NCI-H1048 (cell line): Measurements from ENCODE around the gene C1QTNF1.
"Not testable (repeated sequence)": the region's sequence is repeated elsewhere in the genome, so short reads cannot be mapped to it uniquely, and the experiment has no call there.

Experiments
- DNase-seq: peaks from one replicate; lab custom pipeline; 2025; lab: John Stamatoyannopoulos, UW

The C1QTNF1 gene

DNA sequence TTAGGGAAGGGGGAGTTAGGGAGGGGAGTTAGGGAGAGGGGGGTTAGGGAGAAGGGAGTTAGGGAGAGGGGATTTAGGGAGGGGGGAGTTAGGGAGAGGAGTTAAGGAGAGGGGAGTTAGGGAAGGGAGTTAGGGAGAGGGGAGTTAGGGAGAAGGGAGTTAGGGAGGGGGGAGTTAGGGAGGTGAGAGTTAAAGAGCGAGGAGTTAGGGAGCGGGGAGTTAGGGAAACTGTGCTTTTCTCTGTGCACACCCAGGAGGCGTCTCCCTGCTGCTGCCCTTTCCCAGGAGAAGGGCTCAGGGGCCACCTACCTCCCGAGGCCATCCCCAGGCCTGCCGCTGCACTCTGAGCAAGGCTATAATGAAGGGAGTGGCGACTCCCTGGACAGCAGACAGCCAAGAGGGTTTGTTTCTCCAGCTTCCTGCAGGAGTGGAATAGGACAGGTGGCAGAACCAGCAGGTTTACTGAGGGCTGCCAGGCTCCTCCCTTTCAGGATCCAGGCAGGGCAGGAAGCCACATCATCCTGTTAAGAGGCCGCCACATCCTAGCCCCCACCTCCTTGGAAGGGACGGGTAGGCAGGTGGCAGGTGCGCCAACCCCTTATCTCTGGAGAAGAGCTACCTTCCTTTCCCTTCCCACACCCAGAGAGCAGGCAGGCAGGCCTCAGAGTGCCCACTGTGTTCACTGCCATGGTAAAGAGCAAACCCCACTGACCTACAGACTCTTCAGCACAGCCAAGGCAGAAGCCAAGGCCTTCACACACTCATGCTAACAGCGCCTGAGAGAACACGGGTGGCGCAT lies 18.7 kb upstream of the C1QTNF1 start:
- no peak for DNase-seq

DNA sequence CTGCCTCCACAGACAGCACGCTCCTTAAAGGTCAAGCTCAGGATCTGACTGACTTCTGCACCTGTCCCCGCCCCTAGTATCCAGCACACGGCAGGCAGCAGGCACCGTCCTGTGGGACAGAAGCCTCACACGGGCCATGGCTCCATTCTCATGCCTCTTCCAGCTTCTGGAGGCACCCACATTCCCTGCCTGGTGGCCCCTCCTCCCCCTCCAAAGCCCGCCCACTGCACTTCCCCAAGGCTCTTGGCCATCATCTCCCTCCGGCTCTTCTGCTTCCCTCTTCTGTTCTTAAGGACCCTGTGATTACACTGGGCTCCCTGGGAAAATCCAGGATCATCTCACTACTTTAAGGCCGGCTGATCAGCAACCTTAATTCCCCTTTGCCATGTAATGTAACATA lies 17.9 kb upstream of the C1QTNF1 start:
- DNase-seq: no peak

DNA sequence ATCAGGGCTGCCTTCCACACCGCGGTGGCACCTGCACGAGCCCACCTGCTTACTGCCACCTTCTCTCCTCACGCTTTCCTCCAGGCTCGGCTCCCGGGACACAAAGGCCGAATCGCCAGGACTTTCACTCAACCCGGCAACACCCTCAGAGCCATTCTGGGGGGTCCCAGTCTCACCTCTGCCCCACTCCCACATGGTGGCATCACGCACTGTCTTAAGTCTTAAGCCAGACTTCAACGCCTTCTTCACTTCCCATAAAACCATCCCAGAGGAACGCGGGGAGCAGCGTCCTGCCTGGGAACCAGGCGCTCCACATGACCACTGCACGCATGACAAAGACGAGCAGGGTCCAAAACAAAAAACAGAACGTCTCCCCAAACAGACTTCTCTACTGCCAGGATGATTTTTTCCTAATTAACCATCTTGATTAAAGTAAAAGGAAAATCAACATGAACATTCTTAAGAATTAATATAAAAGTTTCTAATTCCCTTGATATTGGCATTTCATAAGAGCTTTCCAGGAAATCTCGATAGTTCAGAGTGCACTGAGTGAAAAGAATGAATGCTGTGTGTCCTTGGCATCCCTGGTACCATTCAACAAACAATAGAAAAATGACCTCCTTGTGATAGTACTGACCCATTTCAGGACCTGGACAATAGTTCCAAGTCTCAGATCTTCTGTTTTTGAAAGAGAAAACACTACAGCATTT lies 17.0 kb upstream of the C1QTNF1 start:
- DNase-seq: no peak

DNA sequence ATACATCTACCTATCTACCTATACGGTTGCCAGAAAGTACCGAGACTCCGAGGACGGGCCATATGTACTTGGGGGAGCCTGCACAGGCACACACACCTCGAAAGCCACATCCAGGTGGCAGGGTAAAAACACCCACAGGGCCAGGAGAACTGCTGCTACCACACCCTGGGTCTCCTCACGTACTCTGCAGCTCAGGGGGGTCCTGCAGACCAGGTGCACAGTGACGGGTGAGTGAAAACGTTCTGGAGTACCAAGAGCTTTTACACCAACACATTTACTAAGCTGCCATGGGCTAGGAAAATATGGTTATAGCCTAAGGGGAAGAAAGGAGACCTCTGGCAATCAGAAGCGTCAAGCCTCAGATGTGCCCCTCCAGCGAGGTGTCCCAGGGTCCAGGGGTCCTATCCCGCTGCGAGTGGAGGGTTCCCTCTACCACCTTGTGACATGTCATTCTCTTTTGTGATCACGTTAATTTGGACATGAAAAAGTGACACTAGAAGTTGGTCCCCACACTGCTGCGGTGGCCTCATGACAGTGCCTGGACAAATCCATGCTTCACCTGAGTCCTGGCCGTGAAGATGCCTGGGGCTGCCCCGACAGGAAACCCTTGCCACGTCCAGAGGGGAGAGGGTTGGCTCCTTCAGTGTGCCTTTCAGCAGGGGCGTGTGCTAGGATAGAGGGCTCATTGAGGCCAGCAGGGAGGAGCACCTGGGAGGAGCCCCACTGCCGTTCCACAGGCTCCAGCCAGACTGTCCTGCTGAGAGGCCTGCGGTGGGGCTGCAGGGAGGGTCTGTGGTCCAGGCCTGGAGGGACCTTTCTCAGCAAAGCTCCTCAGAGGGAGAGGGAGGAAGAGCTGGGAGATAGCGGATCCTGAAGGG lies 16.2 kb upstream of the C1QTNF1 start:
- no peak for DNase-seq

DNA sequence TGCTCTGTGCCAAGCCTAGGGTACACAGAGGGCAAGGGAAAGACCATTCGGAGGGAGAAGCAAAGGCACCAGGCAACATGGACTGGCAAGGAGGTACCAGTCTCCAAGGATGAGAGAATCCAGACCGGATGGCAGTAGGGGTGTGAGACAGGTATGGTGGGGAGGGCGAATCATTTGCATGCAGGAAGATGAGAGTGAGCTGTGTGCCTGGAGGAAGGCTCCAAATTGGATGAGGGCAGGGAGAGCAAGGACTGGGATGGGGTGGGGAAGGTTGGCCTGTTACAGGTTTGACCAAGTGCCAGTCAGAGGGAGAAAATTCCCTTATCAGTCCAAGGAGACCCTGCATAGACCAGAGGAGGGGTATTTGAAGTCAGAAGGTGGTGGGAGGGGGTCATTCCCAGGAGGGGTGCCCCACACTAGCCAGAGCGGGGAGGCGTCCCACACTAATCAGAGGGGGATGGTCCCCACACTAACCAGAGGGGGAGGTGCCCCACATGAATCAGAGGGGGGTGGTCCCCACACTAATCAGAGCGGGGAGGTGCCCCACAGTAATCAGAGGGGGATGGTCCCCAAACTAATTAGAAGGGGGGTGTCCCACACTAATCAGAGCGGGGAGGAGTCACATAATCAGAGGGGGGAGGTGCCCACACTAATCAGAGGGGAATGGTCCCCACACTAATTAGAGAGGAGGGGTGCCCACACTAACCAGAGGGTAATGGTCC lies 15.1 kb upstream of the C1QTNF1 start:
- DNase-seq: no peak

DNA sequence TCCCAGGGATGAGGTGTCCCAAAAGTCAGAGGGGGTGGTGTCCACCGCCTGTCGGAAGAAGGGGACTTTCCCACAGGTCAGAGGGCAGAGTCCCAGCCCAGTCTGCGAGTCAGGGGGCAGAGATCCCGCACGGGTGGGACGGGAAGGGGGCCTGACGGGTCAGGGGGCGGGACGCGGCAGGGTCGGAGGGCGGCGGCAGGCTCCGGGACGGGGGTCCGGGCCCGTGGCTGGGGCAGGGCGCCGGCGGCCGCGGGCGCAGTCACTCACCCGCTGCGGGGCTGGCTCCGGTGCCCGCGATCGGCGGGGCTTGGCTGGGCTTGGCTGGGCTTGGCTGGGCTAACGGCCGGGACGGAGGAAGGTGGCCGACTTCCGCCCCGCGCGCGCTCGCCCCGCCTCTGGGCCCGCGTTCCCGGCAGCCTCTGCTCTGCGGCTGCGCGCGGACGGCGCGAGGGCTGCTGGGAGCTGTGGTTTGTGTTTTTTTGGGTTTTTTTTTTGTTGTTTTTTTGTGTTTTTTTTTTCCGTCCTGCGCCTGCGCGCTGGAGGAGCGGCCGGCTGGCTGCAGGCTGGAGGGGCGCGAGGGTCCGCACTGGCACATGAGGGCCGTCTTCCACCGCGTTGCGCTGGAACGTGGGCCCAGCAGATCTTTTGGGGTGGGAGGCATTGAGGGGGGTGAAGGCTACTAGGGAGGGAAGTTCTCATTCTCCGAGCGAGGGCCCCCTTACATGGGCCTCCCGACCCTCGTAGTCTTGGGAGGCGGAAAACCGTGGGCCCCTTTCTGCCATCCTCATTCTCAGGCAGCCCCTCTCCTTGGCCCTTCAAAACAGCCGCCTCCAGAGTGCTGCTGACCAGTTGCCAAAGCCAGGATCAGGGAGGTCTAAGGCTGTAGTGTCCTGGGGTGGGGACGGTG lies 14.3 kb upstream of the C1QTNF1 start, which contains the start of gene CANT1:
TSS of gene CANT1 (minus strand) at position 368 of the 907 bp plus-strand sequence. CDS start 12,142 bp downstream, outside the sequence.
- peak; percentile 57 for DNase-seq

DNA sequence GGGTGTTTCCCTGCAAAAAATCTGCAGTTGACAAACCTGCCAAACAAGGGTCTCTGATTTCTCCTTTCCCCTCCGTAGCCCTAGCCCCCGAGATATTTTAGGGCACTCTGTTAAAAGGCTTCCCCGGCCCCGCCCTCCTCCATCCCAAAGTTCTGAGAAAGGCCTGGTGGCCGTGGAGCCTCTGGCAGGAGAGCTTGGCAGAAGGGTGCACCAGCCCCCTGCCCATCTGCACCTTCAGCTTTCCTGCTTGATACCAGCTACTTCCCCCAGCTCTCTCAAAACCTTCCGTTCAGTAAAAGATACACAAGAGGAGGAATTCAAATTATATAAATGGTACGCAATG lies 13.7 kb upstream of the C1QTNF1 start:
- no peak for DNase-seq

DNA sequence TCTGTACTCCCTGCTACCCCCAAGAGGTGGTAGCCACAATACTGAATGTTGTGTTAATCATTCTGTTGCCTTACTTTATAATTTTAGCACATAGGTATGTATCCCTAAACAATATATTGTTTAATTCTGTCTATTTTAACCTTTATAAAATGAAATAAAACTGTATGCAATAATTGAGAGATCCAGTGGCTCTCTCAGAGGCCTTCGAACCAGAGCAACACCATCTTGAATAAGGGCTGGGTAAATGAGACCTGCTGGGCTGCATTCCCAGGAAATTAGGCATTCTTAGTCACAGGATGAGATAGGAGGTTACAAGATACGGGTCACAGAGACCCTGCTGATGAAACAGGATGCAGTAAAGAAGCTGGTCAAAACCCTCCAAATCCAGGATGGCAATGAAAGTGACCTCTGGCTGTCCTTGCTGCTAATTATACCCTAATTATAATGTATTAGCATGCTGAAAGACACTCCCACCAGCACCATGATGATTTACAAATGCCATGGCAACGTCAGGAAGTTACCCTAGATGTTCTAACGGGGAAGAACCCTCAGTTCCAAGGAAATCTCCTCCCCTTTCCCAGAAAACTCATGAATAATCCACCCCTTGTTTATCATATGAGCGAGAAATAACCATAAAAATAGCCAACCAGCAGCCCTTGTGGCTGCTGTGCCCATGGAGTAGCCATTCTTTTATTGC lies 12.4 kb upstream of the C1QTNF1 start:
- DNase-seq: no peak

DNA sequence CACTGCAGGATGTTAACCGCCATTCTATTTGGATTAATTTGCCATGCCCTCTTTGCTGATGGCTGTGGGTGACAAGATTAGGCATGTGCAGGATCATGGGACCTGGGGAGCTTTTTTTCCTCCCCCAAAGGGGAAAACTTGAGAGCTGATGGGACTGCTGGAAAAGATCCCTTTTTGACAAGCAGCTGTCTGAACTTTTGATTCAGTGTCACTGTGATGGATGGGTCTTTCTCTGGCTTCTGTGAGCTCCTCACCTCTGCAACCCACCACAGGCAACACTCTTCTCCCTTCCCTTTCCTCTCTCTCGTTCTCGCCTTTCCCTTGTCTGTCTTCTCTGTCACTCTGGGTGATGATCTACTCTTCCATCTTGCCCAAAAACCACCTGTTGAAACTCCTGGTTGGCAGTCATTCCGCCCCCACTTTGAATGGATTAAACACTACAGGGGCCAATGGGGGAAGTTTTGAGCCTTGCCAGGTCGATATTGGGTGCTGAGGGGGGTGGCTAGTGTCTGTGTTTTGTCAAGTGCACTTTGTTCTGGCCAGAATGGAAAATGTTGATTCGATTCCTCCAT lies 11.3 kb upstream of the C1QTNF1 start:
- DNase-seq: no peak

DNA sequence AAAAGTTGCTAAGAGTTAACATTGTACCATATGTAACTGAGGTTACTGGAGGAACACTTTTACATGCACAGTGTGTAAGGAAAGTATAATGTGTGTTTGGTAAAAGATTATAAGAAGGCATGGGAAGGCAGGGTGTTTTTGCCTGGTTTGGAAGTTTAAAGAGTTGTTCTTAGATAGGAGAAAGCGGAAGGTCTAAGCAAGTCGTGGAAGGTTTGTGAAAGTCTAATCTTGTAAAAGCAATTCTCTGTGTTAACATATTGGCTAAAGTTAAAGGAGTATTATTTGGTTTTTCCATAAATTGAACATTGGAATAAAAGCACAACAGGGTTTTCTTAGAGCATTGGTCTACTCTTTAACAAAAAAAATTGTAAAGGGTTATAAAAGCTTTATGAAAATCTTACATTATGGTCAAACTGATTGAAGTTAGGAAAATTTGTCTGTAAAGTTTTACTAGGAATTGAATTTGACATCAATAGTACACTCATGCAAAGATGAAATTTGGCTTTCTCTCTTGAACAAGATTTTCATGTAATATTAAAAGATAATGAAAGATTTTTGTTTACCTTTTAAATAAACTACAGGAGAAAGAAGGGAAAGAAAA lies 9.7 kb upstream of the C1QTNF1 start:
- no peak for DNase-seq

DNA sequence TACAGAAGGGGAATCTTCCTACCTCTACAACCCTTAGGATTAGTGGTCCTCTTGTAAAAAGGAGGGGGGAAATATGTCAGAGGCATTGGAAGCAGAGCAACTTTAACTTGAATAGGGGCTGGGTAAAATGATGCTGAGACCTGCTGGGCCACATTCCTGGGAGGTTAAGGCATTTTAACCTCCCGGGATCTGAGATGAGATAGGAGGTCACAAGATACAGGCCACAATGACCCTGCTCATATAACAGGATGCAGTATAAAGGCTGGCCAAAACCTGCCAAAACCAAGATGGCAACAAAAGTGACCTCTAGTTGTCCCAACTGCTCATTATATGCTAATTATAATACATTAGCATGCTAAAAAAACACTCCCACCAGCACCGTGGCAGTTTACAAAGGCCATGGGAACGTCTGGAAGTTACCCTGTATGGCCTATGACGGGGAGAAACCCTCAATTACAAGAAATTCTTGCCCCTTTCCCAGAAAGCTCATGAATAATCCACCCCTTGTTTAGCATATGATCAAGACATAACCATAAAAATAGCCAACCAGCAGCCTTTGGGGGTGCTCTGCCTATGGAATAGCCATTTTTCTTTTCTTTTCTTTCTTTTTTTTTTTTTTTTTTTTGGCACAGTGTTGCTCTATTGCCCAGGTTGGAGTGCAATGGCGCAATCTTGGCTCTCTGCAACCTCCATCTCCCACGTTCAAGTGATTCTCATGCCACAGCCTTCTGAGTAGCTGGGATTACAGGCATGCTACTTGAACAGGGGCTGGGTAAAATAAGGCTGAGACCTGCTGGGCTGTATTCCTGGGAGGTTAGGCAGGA lies 6.2 kb upstream of the C1QTNF1 start:
- DNase-seq: no peak

DNA sequence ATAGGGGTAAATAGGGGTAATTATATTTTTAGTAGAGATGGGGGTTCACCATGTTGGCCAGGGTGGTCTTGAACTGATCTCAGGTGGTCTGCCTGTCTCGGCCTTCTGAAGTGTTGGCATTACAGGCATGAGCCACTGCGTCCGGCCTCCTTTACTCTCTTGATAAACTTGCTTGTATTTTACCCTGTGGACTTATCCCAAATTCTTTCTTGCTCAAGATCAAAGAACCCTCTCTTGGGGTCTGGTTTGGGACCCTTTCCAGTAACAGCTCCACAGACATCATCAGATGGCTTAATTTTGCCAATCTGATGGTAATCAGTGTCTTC lies 5.6 kb upstream of the C1QTNF1 start:
- no peak for DNase-seq

DNA sequence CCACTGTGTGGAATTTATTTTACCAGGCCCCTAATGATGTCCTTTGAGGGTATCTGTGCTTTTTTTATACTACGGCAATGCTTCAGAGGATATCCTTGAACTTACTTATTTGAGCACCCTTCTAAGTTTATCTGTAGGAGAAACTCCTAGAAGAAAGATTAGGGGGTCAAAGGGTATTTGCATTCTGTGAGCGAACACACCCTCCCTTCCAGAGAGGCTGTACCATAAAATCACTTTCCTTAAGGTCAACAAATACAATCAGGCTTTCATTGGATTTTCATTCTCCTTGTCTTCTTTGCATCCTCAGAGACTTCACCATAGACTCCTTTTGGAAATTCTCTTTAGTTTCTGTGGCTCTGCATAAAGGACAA lies 4.7 kb upstream of the C1QTNF1 start:
- no peak for DNase-seq

DNA sequence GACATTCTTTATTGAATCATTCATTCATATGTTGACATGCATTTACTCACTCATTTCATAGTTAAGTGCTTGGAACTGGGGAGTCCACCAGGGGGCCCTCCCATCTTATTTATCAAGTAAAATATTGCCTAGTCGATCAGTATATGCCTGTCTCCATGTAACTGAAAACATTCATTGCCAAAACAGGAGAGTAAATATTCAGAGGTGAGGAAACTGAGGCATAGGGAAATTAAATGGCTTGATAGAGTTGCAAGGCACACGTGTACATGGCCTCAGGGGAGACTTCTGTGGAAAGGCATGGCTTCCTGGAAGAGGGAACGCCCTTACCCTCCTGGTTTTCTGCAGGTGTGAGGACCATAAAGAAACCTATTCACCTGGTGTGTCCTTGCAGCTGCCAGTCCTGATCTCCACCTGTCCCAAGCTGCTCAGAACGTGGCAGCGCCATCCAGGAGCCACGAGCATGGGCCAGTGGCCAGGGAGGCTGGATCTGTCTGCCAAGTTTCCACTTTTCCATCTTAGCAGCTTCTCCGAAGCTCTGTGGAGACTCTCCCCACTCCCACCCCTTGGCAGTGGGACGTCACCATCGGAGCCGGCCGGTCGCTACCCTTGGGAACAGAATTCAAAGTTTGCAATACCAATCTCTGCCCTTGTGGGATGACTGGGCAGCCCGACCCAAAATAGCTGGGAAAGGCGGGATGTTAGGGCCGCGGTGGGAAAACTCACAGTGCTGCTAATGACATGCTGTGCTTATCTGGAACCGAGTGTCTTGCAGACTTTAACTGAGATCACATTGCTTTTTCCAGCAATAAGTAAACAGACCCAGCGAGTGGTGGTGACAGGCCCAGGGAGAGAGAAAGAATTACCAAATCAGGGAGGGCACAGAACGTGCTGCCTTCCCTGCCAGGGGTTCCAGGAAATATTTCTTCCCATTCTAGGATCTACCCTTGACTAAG lies 4.1 kb upstream of the C1QTNF1 start:
- no peak for DNase-seq

DNA sequence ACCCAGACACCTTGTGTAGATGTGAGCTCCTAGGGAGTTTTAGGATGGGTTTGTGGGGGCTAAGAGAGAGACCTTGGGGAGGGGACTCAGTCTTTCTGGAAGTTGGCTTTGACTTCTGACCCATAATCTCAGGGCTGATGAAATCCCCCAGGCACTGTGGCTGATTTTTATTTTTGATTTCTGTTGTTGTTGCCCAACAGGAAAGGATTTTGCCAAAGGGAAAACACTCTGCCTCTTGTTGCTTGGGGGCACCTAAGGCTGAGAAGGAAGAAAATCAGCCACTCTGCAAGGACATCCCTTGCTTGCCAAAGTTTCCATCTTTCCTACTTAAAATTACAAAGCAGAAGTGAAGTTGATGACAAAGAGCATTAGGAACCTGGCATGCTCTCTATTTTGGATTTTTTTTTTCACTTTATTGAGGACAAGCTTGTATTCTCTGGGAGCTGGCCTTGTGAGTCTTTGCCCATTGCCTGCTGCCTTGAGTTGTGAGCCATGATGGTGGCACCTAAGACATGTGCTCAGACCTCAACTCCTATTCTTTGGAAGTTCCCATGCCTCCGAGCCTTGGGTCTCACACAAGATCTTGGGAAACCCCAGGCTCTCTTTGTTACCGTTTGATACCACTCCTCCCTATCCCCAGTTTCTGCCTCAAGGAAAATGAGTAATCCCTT lies 3.2 kb upstream of the C1QTNF1 start:
- DNase-seq: no peak

DNA sequence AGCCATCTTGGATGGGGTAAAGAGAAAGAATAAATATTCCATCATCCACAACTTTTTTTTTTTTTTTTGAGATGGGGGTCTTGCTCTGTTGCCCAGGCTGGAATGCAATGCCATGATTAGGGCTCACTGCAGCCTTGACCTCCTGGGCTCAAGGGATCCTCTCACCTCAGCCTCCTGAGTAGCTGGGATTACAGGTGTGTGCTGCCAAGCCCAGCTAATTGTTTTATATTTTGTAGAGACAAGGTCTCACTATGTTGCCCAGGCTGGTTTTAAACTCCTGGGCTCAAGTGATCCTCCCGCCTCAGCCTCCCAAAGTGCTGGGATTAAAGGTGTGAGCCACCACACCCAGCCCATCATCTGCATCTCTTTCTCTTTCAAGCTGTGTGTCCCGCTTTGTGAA lies 2.0 kb upstream of the C1QTNF1 start:
- not testable (repeated sequence) for DNase-seq

DNA sequence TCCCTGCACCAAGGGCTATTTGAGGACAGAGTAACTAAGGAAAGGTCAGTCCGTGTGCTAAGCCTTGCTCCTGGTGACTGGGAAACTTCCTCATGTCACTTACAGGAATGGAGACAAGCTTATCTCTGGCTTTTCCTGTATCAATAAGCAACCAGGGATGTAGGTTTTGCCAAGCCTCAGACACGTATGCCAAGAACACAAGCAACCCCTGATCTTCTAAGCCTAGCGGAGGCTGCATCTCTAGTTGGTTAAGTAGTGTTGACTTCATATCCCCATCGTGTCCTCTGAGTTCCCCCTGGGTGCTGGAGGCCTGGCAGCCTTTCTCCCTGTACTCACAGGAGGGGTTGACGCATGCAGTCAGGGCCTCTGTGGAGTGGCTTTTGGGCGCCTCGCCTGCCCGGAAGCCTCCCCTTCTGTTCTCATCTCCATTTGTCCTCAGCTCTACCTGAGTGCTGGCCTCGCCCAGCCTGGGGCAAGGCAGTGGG lies 1.4 kb upstream of the C1QTNF1 start:
- no peak for DNase-seq
